ENCODE results near the gene C3. TPM values are rescaled to one million over a fixed set of nuclear protein-coding genes. Genes with fewer than 3 reads are reported as not detected.

C3 gene
- polyA plus RNA-seq, 2 of the 4 experiments (the other 2 are of a cell fraction) = 45.4 to 70.9 TPM

- ATAC-seq = no peak
- TF ChIP-seq, protein P1, sequence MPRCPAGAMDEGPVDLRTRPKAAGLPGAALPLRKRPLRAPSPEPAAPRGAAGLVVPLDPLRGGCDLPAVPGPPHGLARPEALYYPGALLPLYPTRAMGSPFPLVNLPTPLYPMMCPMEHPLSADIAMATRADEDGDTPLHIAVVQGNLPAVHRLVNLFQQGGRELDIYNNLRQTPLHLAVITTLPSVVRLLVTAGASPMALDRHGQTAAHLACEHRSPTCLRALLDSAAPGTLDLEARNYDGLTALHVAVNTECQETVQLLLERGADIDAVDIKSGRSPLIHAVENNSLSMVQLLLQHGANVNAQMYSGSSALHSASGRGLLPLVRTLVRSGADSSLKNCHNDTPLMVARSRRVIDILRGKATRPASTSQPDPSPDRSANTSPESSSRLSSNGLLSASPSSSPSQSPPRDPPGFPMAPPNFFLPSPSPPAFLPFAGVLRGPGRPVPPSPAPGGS (IDR thresholded peaks at IDR 0.05) = no peak
- no peak for TF ChIP-seq NFE2L2 (conservative IDR thresholded peaks at IDR 0.05; ENCODE audit: low read length)
- no peak for TF ChIP-seq ZC3H11A (IDR thresholded peaks at IDR 0.05)
- no peak for TF ChIP-seq CBX2 (IDR thresholded peaks at IDR 0.05; ENCODE audit: borderline replicate concordance, low read depth)
- TF ChIP-seq ZNF302 (CRISPR knock-in tag; IDR thresholded peaks at IDR 0.05) = no peak
- no peak for TF ChIP-seq TP53 (CRISPR knock-in tag; IDR thresholded peaks at IDR 0.05)
- no peak for TF ChIP-seq CBX8 (IDR thresholded peaks at IDR 0.05)
- TF ChIP-seq FOXS1 (CRISPR knock-in tag; IDR thresholded peaks at IDR 0.05) = no peak
- no peak for TF ChIP-seq ZFP36 (IDR thresholded peaks at IDR 0.05; ENCODE audit: borderline replicate concordance, partially characterized antibody)
- no peak for TF ChIP-seq POLR2A (IDR thresholded peaks at IDR 0.05; ENCODE audit: low read length)
- ChIA-PET CTCF (interaction anchor here (0.7 to 5.0 kb wide), 6 partner anchors 14 to 220 kb away, joined by 3 to 127 read pairs (median 5); partner anchors contain the start of gene C3), POLR2A (no interaction called here)
- peaks cover 20% of the 10 kb centered on the region for H3K4me1 ChIP-seq
- H3K4me3 ChIP-seq = no peak overlapping the region
- 84% methylated on average over 15 of the region's 15 CpGs for WGBS (ENCODE audit: missing lambda C conversion rate)
- H3K4me2 ChIP-seq = peak overlapping the region; percentile 84
- no peak for FAIRE-seq
- no peak for DNase-seq (ENCODE audit: low read depth in 1 of 2, low spot score in 1 of 2)
- no peaks in the 10 kb centered on the region for H3K9me3 ChIP-seq
- H3K27ac ChIP-seq = peak overlapping the region; percentile 91 to 98; a peak in 4 of 6 replicates
These were observed 14.9 kb upstream of the C3 start for GRCh38 chr19:6735181-6735911.

GRCh38 chr19:6734096-6734696 lies 13.7 kb upstream of the C3 start:
- peak overlapping the region in 1 of 2 experiments; percentile 45; a peak in 2 of 6 replicates for H3K27ac ChIP-seq
- POLR2A ChIA-PET = no interaction called here
- H3K4me2 ChIP-seq = no peak overlapping the region
- no peaks in the 10 kb centered on the region for H3K9me3 ChIP-seq
- peaks cover 28% of the 10 kb centered on the region for H3K4me1 ChIP-seq
- FAIRE-seq (no peak), ATAC-seq (no peak), DNase-seq (ENCODE audit: low read depth in 1 of 2, low spot score in 1 of 2) (no peak)
- H3K4me3 ChIP-seq = no peak overlapping the region
- CTCF ChIA-PET = interaction anchor here (0.8 to 2.3 kb wide), 3 partner anchors 110 to 217 kb away, joined by 3 to 7 read pairs (median 4); no protein-coding TSS in a partner anchor
- no peak for TF ChIP-seq PHF8 (IDR thresholded peaks at IDR 0.05; ENCODE audit: borderline replicate concordance, low read depth)
- TF ChIP-seq, protein P1 (IDR thresholded peaks at IDR 0.05) = no peak
- no peak for TF ChIP-seq NPAS2 (CRISPR knock-in tag; IDR thresholded peaks at IDR 0.05; ENCODE audit: borderline replicate concordance)
- TF ChIP-seq MAFK (IDR thresholded peaks at IDR 0.05; ENCODE audit: partially characterized antibody) = no peak
- TF ChIP-seq ESRRA (IDR thresholded peaks at IDR 0.05; ENCODE audit: borderline replicate concordance, low read length) = no peak
- TF ChIP-seq BHLHE40 (IDR thresholded peaks at IDR 0.05; ENCODE audit: low read depth, low read length) = no peak
- no peak for TF ChIP-seq CHD4 (IDR thresholded peaks at IDR 0.05; ENCODE audit: borderline replicate concordance)
- no peak for TF ChIP-seq FOSL2 (IDR thresholded peaks at IDR 0.05)
- no peak for TF ChIP-seq FOSL2 (CRISPR knock-in tag; IDR thresholded peaks at IDR 0.05)
- no peak for TF ChIP-seq CBX2 (IDR thresholded peaks at IDR 0.05; ENCODE audit: borderline replicate concordance, low read depth)
- no peak for TF ChIP-seq POLR2AphosphoS2 (conservative IDR thresholded peaks at IDR 0.05; ENCODE audit: low read length)
- WGBS (ENCODE audit: missing lambda C conversion rate) = 77% methylated on average over 18 of the region's 20 CpGs

GRCh38 chr19:6733338-6734095 lies 13.1 kb upstream of the C3 start:
- Histone ChIP-seq H3K9me3 (no peaks in the 10 kb centered on the region), H3K4me3 (no peak overlapping the region), H3K4me1 (peaks cover 21% of the 10 kb centered on the region), H3K27ac (peak overlapping the region in 1 of 2 experiments; percentile 45; a peak in 2 of 6 replicates), H3K4me2 (no peak overlapping the region)
- ChIA-PET POLR2A (no interaction called here), CTCF (interaction anchor here (0.8 to 2.3 kb wide), 5 partner anchors 110 to 608 kb away, joined by 3 to 7 read pairs (median 3); no protein-coding TSS in a partner anchor)
- no peak for DNase-seq (ENCODE audit: low read depth in 1 of 2, low spot score in 1 of 2)
- TF ChIP-seq KDM1A (IDR thresholded peaks at IDR 0.05; ENCODE audit: low read depth) (0 out of 2 replicates have a peak, but pooled peaks have one; percentile 26), CHD4 (IDR thresholded peaks at IDR 0.05; ENCODE audit: borderline replicate concordance) (0 out of 2 replicates have a peak, but pooled peaks have one; percentile 42), HOXB5 (CRISPR knock-in tag; IDR thresholded peaks at IDR 0.05) (no peak)
- no peak for FAIRE-seq
- no peak for ATAC-seq
- WGBS (ENCODE audit: missing lambda C conversion rate) = 90% methylated on average over 14 of the region's 29 CpGs
